Epidermal melanocyte (primary cell): ENCODE results near the gene HACL1.
A peak's percentile ranks its signal among the peaks of the same experiment; 100 is the strongest.

Experiments used
- DNase-seq: peaks from one replicate; pipeline ENCODE4 v3.0.0; 2011; ENCODE audit warnings: low spot score; ENCODE audit not compliant: insufficient read length

Gene HACL1

DNA sequence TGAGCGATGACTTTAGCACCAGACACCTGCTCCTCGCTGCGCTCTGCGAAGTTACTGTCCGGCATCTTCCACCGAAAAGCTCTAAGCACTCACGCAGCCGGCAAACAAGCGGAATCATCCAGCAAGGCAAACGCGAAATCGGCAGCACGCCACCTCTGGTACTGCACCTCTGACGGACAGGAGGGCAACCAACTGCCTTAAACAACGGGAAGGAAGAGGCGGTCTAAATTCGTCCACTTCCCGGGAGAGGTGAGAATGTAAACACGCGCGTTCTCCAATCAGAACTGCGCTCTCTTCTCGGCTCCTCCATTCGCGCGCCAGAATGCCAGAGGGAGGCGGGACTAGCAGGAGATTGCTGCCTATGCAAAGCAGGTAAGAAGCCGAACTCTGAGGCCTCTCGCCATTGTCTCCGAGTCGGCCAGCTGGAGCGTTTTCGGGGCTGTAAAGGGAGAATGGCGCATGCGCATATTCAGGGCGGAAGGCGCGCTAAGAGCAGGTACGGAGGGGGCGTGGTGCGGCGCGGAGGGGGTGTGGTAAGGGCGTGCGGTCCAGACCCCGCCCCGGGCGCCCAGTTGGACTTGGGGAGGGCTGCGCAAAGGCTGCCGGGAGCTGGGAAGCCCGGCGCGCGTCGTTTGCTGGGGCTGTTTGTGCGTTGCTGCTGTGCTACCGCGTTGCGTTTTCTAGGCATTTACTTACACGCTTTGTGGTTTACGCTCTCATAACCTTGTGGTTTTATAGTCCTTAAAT is at the start of gene HACL1, which contains the start of gene BTD:
HACL1 (minus strand) TSS at position 171 of the 747 bp plus-strand sequence; CDS start at position 65, 106 bp downstream.
BTD (plus strand) TSS at position 347 of the 747 bp plus-strand sequence. CDS start 33,695 bp downstream, outside the sequence.
- DNase-seq = peak; percentile 79

DNA sequence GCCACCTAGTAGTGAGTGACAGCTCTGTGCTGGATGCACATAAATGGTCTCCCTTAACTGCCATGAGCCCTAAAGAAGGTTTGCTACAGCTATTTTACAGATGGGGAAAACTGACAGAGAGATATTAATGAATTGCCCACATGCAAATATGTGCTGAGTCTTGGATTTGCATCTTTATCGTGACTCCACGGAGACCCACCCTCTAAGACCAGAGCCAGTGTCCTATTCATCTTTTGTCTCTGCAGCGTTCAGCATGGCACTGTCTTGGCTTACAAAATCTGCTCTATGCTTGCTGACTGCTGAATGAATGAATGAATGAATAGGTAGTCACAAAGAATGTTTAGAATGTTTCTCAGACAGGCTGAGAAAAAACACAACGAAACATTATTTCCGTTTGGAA is 48.5 kb upstream of the HACL1 start:
- DNase-seq = no peak

DNA sequence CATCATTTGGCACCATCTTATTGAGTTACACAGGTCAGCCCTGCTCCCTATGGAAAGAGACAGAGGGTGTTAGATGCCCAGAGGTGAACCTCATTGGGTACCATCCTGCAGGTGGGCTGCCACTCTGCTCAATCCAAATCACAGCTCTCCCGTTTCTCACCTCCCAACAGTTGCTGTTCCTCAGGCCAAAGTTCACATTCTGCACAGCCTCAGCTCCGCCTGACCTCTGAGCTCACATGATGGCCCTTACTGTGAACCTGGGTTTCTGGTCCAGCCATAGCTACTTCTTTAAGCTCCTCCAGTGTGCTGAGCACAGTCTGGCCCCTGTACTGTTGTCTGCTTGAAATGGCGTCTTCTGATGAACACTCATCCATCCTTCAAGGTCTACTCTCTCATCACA is 48.0 kb upstream of the HACL1 start:
- DNase-seq = no peak

DNA sequence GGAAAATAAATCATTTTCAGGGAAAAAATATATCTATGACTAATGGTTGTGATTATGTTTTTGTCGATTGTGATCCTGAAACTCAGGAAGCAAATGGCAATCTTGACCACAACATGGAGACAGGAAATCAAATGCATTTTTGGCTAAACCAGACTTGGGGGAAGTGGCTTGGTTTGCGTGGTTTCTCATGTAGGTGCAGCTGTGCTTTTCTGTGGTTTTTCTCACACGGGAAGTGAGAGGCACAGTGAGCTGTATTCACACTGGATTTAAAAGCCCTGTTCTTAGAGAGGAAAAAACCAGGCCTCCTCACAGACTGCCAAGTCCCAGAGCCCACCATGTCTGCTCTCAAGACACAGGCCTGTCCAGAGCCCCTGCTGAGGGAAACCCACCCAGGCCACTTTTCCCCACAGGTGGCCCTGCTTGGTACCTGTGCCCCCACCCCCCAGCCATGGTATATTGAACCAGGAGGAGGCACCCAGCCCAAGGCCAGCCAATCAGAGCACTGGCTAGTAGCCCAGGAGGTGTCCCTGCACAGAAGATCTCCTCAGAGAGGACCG is 46.3 kb upstream of the HACL1 start:
- DNase-seq = no peak

DNA sequence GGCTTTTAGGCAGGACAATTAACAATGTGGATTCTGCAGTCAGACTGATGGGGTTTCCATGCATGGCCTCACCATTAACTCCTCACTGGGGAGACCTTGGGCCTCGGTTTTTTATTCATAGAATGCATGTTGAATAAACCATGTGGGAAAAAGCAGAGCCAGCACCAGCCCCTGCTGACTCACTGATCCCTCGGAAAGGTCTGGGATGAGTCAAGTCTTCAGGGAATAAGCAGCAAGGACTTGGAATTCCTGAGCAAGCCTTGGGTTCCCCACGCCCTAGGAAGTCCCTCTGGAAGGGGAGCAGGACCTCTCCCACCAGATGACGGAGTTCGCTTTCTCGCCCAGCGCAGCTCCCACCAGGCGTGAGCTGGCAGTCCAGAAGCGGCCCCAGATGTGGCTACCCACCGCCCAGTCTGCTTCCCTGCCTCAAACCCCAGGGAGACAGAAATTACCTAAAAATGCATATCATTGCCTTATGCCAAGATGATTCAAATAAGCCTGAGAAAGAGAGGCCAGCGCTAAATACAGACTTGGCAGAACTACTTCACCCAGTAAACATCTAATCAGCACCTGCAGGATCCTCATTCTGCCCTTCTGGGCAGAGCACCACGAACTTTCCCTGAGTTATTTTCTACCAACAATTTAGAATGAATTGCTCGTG is 45.6 kb upstream of the HACL1 start:
- no peak for DNase-seq

DNA sequence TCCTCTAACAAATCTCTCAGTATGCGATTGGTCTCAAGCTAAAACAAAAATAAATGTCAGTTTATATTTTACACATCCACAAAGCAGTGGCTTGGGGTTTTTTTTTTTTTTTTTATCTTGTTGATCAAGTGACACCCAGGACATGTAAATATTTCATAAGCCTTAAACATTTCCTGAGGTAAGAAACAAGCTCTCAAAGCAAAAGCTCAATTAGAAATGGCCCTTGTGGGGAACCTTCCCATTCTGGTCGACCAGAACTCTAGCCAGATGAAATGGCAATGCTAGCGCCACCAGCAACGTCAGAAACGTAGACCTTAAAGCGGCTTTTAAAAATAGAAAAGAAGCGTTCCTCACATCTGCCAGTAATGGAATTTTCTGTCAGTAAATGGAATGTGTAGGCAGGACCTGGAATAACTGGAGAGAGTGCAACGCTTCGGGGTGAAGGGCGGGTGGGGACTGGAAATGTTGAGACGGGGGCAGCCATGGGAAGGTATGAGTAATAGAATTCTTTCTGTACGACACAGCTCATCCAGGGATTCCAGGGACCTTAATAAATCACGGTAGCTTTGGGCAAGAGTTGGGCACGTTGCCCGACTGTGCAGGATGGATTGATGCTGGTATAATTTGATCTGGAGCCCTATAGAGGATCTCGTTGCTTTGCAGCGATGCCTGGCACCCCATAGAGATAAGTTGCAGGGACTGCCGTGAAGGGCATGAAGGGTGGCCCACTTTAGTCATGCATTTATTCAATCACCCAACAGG is 44.6 kb upstream of the HACL1 start:
- DNase-seq = no peak

DNA sequence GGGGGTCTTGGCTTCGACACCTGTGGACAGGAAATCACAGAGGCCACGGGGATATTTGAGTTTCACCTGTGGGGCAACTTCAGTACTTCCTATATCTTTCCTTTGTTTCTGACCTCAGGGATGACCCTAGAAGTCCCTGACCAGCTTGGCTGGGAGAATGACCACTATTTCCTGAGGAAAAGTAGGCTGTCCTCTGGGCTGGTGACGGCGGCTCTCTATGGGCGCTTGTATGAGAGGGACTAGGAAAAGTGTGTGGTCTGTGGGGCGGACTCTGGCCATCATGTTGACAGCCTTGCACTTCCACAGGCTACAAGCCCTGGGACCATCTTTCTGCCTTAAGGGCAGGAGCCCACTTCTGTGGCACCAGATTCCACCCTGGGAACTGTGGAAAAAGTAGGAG is 43.9 kb upstream of the HACL1 start:
- DNase-seq = no peak

DNA sequence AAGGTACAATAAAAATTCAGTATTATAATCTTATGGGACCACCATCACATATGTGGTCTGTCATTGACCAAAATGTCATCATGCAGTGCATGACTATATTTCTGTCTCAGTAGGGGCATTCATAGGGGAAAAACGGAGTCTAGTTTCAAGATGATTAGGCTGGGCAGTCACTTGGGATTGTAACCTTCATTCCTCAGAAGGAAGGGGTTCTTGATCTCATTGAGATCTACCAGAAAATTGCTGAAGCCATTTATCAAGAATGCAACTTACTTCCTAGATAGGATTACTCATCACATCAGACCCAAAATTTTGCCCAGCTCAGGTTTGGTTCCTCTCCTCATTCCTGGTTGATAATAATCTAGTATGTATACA is 37.5 kb upstream of the HACL1 start:
- DNase-seq = no peak

DNA sequence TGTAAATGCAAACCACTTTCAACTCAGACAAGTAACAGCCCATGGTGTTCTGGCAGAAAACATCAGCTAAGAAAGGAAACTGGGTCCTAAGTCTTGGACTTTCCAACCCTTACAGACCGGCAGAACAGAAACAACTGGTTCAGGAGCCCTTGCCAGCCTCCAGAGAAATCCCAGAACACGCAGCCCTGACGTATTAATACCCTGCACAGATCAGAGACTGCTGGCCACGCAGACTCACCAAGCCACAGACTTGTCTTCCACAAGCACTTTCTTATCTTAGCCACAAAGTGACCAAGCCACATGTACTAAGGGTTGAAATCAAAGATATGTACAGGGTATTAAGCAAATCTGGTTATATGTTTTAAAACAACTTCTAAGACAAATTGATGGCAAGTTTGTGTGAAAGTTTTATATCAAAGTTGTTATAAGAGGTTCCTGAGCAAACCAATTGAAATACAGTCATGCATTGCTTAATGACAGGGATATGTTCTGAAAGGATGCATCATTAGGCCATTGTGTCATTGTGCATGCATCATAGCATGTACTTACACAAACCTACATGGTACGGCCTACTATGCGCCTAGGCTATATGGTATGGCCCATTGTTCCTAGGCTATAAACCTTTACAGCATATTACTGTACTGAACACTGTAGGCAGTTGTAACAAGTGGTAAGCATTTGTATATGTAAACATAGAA is 37.0 kb upstream of the HACL1 start:
- DNase-seq = no peak

DNA sequence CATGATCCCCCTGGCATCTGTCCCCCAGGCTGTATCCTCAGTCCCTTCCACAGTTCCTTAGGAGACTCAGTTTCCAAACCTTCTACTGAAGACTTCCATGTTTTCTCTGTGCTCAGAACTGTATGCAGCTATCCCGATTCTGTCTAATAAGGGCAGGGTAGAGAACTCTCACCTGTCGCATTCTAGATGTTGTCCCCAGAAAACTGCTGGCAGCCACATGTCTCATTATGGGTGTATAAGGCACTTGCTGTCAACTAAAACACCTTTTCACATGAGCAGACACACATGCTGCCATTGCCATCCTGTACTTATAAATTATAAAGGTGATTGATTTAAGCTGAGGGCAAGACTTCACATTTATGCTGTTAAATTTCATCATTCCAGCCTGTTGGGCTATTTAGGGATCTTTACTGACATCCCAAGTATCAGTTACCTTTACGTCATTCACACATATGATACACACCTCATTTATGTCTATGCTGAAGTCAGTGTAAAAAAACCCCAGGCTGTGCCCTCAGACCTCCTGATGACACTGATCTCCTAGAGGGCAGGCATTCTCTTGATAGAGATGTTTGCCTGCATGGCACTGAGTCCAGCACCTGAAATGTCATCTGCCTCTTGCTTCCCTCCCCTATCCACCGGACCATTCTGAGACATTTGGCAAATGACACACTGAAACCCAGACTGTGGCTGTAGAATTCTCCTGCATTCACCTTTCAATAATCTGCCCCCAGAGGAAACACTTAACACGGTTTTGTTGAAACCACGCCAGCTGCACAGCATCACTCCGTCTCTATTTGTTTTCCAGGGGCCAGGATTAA is 36.0 kb upstream of the HACL1 start:
- DNase-seq = no peak

DNA sequence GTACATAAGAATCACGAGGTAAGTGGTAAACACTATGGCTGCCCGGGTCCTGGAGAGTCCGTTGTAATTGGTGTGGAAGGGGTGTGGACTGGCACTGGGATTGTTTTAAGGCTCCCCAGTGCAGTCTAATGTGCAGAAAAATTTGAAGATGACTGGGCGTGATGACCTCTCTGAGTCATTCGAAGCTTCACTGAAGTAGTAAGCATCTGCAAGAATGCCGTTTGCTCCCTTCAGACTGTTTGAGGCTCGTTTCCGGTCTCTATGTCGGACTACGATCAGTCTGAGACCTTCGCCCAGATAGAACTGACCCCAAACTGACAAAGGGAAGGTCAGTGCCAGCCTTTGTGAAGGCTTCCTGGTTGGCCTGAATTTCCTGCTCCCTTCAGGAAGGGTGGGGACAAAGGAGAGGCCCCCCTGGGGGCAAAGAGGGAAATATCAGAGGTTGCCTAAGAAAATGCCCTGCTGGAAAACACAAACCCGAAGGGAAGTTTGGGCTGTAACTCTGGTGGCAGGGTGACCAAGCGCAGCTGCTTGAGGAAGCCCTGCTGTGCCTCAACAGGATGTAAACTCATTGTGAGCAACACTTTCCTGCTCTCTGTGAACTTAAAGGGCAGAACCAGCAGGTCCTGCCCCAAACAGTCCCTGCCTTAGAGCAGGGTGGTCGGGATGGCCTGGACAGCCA is 34.8 kb upstream of the HACL1 start:
- no peak for DNase-seq

DNA sequence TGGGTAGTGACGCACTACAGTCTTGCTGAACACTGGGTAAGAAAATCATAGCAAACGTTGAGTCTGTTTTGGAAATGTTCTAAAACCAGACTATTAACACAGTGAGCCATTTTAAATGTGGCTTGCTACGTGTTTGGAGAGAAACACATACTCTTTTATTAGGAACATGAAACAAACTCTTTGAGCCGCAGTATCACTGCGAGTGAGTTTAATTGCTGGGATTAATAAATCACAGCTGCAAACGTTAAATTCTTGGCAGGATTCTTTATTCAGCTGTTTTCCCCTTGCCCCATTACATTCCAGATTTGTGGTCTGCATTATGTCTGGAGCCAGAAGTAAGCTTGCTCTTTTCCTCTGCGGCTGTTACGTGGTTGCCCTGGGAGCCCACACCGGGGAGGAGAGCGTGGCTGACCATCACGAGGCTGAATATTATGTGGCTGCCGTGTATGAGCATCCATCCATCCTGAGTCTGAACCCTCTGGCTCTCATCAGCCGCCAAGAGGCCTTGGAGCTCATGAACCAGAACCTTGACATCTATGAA is 33.8 kb upstream of the HACL1 start:
- DNase-seq = peak; percentile 74

DNA sequence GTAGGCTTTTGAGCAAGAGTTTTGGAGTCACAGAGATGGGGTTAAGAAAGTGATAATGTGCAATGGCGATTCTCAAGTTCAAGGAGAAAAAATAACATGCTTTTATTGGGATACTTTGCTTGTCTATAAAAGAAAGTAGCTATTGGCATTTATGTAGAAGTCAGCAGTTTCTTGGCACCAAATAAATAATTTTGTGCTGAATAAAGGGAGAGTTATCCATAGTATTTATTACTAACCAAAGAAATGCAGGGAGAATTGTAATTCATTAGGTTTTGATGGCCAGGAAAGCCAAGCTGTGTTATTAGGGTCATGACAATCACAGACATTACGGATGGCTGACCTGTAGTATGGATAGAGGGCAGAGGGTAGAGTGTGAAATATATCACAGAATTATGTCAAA is 33.3 kb upstream of the HACL1 start:
- DNase-seq = no peak

DNA sequence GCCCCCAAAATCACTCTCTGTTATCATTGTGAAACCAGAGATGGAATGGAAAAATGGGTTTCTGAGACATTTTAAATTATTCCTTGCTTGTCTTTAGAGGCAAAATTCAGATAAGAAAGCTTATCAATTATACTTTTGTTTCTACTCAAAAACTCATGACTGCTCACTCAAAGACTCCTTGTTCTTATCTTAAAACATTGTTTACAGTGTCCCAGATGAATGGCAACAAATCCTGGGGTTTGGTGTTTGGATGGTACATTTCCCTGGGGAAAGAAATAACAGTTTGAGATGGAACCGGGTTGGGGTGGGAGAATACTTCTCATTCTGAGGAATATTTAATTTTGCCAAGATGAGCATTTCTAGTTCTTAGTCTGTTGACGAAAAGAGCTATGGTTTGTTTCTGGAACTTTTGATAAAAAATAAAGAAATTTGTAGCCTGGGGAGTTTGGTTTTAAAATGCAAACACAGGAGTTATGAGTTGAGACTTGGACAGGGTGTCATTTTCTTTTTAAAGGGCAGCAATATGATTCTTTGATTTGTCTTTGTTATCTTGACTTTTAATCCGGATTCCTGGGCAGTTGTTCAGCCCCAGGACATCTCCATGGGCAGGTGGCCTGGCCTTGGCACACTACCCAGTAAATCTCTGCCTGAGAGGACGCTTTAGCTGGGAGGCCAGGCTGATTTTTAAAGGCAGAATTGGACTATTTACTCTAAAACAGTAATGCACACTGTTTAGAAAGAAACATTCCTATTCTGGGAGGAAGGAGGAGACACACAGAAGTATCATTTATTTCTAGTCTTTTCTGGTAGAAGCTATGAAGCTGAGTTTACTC is 32.6 kb upstream of the HACL1 start:
- no peak for DNase-seq

DNA sequence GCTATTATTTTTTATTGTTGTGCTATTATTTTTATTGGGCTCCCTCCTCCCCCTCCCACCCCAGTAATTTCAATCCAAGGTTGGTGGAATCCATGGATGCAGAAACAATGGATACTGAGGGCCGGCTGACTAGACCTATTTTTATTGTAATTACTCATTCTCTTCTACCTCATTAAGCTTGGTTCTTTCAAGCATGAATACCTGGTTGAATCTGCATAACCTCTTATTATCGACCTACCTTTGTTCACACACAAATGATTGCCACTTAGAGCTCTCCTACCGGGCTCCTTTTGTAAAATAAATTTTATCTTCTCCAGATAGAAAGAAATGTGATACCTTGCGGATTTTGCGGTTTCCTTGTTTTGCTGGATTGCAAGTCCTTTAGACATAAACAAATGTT is 31.8 kb upstream of the HACL1 start:
- no peak for DNase-seq

DNA sequence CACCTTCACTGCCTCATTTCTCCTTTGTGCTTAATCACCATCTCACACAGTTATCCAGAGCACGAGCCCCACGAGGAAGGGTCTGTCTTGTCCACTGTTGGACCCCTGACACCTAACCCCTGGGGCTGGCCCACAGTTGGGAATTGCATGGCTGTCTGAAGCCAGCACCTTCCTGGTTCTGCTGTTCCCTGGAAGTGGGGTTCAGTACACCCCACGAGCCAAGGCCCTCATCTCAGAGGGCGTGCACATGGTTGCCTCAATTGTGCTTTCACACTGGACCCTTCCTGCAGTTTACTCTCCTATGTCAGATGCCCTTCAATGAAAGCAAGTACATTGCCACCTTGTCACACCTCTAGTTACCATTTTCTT is 30.8 kb upstream of the HACL1 start:
- no peak for DNase-seq

DNA sequence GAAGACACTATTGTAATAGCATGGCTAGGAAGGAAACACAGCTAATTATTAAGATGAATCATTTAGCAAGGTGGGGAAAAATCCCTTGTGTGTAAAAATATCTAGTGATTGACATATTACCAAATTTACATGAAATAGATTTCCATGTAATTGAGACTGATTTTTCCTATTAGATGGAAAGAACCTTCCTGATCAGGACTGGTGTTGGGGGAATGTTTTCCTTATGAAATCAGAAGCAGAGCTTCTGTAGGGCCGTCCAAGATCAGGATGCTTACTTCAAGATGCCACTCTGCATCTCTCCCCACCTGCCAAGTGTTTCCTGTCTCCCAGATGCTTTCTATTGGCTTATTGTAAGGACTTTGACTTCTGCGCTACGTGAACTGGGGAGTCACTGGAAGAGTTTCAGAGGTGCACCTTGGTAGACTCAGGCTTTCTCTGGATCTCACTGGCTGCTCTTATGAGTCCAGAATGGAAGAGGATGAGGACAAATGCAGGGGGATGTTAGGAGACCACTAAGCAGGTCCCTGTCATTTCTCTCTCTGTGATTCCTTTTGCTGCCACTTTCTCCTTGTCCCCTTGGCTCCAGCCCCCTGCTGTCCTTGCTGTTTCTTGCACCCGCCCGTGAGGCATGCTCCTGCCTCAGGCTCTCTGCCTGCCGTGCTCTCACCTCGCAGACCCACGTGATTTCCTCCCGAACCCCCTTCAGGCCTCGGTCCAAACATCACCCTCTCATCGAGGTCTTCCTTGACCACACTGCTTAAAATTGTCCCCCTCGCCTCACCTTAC is 30.2 kb upstream of the HACL1 start:
- DNase-seq = no peak
